Sigmoid colon (tissue), 4 donors: ENCODE results near the gene HOXA13.

Experiments
- CTCF ChIP-seq, 4 experiments: fragments of 450-650 bp in 3 of 4; fragments of 200-600 bp in 1 of 4; IDR thresholded peaks; one replicate each; pipeline ENCODE4 v1.5.1; 2016 to 2019; ENCODE audit warnings: antibody characterized with exemption in 4 of 4, mild to moderate bottlenecking in 3 of 4, moderate library complexity in 2 of 4
- EP300 ChIP-seq, 4 donors: sonication (generic); formaldehyde crosslinking; IDR thresholded peaks; one replicate each; pipeline ENCODE4 v1.6.1; 2017; ENCODE audit warnings: antibody characterized with exemption in 4 of 4
- POLR2A ChIP-seq, 2 donors: fragments of 450-650 bp; IDR thresholded peaks; one replicate each; pipeline ENCODE4 v1.6.1; 2016; ENCODE audit warnings: antibody characterized with exemption in 2 of 2, mild to moderate bottlenecking in 2 of 2, moderate library complexity in 2 of 2

DNA sequence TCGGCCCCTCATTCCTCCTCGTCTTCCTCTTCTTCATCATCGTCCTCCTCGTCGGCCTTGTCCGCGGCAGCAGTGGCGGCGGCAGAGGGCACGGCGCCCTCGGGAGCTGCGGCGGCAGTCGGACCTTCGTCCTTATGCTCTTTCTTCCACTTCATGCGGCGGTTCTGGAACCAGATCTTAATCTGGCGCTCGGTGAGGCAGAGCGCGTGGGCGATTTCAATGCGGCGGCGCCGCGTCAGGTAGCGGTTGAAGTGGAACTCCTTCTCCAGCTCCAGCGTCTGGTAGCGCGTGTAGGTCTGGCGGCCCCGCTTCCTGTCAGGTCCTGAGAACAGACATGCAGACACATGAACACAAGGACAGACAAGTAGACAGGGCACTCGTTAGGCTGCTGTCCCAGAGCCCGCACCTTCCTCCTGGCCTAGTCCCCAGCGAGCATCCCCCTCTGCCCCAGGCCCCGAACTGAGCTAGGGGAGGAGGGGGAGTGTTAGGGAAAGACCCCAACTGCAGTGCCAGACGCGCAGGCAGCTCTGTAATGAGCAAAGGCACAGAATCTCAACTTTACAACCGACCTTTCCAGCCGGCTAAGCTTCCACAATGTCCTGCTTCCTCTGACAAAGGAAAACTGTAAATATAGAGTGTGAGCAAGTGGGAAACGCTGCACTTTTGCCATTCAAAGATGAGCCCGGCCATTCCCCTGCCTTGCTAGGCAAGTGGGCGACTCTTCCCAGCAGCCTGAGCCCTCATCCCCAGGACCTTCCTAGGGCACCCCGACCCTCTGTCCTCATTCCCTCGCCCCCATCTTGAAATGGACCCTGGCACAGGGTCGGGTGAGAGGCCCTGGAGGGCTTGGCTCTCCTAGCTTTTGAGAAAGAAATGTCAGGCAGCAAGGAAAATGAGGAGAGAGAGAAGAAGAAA, 44.7 kb downstream of the HOXA13 start:
- TF ChIP-seq CTCF (IDR thresholded peaks at IDR 0.05) (no peak), POLR2A (IDR thresholded peaks at IDR 0.05) (no peak), EP300 (IDR thresholded peaks at IDR 0.05) (no peak)
